KOPT-K1 (cell line): ENCODE results near the gene ELP2.

Experiments used
- H3K27ac ChIP-seq: fragments of 200-600 bp; sonication (generic); 2 replicates; pipeline ENCODE4 v1.5.1; 2016; ENCODE audit warnings: antibody characterized with exemption, mild to moderate bottlenecking, low read depth, low read length; ENCODE audit not compliant: poor library complexity, severe bottlenecking
- H3K36me3 ChIP-seq: fragments of 200-600 bp; sonication (generic); 2 replicates; pipeline ENCODE4 v1.5.1; 2017; ENCODE audit warnings: antibody characterized with exemption, mild to moderate bottlenecking, low read length, moderate library complexity; ENCODE audit not compliant: insufficient read depth
- H3K9me3 ChIP-seq: fragments of 200-600 bp; sonication (generic); 2 replicates; pipeline ENCODE4 v1.5.1; 2017; ENCODE audit warnings: antibody characterized with exemption, low read length, mild to moderate bottlenecking; ENCODE audit not compliant: insufficient read depth, poor library complexity, severe bottlenecking

Gene ELP2

GRCh38 chr18:36185901-36186460, 56.3 kb downstream of the ELP2 start:
- no peaks in the 10 kb centered on the region for H3K36me3 ChIP-seq
- H3K9me3 ChIP-seq: no peaks in the 10 kb centered on the region
- no peak overlapping the region for H3K27ac ChIP-seq

DNA sequence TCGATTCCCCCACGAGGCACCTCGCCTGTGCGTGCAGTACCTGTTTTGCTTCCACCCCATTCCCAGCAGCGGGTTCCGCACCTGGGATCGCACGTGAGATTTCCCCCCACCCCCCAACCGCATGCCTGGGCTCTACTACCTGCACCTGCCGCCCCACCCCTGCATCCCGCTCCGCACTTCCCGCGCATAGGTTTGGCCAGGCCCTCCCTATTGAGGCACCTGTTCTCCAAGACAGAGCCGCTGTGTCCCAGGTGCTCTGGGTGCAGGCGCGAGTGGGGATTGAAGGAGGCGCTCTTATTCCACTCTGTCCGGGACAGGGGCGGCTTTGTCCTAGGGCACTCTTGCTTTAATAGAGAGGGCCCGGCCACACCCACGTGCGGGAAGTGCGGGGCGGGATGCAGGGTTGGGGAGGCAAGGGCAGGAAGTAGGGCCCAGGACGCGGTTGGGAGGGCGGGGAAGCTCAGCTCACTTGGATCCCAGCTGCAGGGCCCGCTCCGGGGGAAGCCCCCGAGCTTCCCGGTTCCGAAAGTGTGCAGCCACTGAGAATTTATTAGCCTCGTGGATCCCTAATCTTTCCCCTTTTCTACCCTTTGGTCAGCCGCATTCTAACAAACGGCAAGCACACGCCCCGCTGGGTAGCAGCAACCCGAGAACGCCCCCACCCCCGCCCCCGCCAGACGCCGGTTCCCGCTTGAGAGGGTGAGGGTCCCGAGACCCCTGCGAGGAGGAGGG, 56.9 kb downstream of the ELP2 start:
- Histone ChIP-seq H3K27ac (no peak overlapping the region), H3K9me3 (no peaks in the 10 kb centered on the region), H3K36me3 (no peaks in the 10 kb centered on the region)

DNA sequence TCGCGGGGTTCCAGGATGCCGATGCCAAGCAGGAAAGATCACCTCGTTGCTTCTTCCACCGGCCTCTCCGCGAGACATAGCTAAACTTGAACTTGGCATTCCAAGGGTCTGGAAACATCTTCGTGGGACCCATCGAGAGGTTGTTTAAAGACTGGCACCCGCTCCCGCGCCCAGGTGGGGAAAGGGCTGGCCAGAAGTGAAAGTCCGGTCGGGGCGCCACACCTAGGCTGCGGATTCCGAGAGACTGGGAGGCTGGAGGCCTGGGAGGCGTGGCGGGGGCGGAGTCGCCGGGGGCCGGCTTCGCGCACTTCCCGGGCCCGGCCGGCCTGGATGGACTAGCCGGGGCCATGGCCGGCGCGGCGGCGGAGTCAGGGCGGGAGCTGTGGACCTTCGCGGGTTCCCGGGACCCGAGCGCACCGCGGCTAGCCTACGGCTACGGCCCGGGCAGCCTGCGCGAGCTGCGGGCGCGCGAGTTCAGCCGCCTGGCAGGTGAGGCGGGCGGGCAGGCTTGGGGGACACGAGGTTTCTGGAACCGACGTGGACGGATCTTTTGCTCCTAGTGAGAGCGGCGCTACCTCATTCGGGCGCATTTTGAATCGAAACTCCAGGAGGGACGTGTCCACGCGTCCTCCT, 57.6 kb downstream of the ELP2 start, which contains the start of gene MOCOS:
Gene MOCOS (plus strand): TSS at position 305 of the 633 bp plus-strand sequence. CDS start 43 bp downstream, at position 348.
- no peaks in the 10 kb centered on the region for H3K9me3 ChIP-seq
- H3K36me3 ChIP-seq: no peaks in the 10 kb centered on the region
- H3K27ac ChIP-seq: no peak within 1 kb of the TSS

- H3K9me3 ChIP-seq: no peaks in the 10 kb centered on the region
- H3K27ac ChIP-seq: no peak overlapping the region
- H3K36me3 ChIP-seq: no peaks in the 10 kb centered on the region
Measured at GRCh38 chr18:36187826-36188721, 58.4 kb downstream of the ELP2 start.

GRCh38 chr18:36188916-36189315, 59.2 kb downstream of the ELP2 start:
- H3K27ac ChIP-seq: no peak overlapping the region
- H3K9me3 ChIP-seq: no peaks in the 10 kb centered on the region
- no peaks in the 10 kb centered on the region for H3K36me3 ChIP-seq

- no peak overlapping the region for H3K27ac ChIP-seq
- H3K36me3 ChIP-seq: no peaks in the 10 kb centered on the region
- no peaks in the 10 kb centered on the region for H3K9me3 ChIP-seq
Measured at GRCh38 chr18:36189486-36189885, 59.8 kb downstream of the ELP2 start.

DNA sequence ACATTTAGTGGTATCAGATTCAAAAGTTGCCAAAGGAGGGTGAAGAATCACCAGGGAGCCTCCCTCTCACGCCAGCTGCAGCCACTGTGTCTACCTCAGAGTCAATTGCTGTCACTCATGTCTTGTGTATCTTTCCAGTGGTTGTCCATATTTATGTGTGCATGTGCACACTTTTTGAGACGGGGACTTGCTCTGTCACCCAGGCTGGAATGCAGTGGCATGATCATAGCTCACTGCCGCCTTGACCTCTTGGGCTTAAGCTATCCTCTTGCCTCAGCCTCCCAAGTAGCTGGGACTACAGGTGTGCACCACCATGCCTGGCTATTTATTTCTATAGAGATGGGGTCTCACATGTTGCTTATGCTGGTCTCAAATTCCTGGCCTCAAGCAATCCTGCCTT, 61.6 kb downstream of the ELP2 start:
- Histone ChIP-seq H3K9me3 (no peaks in the 10 kb centered on the region), H3K27ac (no peak overlapping the region), H3K36me3 (no peaks in the 10 kb centered on the region)

DNA sequence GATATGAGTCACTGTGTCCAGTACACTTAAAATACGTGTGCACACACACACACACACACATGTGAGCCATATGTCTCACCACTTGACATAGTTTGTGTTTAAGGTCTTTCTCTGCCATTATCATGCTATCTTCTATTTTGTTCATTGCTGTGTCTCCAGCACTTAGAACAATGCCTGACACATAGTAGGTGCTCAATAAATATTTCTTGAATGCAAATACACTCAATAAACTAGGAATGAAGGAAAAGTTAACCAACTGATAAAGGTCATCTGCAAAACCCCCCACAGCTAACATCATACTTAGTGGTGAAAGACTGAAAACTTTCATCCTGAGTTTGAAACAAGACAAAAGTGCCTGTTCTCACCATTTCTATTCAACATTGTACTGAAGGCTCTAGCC, 62.0 kb downstream of the ELP2 start:
- H3K9me3 ChIP-seq: no peaks in the 10 kb centered on the region
- H3K27ac ChIP-seq: no peak overlapping the region
- no peaks in the 10 kb centered on the region for H3K36me3 ChIP-seq

GRCh38 chr18:36194600-36195315, 65.1 kb downstream of the ELP2 start:
- H3K27ac ChIP-seq: no peak overlapping the region
- H3K9me3 ChIP-seq: no peaks in the 10 kb centered on the region
- no peaks in the 10 kb centered on the region for H3K36me3 ChIP-seq

- H3K36me3 ChIP-seq: no peaks in the 10 kb centered on the region
- H3K9me3 ChIP-seq: no peaks in the 10 kb centered on the region
- H3K27ac ChIP-seq: no peak overlapping the region
Measured at GRCh38 chr18:36195427-36196122, 65.9 kb downstream of the ELP2 start.

DNA sequence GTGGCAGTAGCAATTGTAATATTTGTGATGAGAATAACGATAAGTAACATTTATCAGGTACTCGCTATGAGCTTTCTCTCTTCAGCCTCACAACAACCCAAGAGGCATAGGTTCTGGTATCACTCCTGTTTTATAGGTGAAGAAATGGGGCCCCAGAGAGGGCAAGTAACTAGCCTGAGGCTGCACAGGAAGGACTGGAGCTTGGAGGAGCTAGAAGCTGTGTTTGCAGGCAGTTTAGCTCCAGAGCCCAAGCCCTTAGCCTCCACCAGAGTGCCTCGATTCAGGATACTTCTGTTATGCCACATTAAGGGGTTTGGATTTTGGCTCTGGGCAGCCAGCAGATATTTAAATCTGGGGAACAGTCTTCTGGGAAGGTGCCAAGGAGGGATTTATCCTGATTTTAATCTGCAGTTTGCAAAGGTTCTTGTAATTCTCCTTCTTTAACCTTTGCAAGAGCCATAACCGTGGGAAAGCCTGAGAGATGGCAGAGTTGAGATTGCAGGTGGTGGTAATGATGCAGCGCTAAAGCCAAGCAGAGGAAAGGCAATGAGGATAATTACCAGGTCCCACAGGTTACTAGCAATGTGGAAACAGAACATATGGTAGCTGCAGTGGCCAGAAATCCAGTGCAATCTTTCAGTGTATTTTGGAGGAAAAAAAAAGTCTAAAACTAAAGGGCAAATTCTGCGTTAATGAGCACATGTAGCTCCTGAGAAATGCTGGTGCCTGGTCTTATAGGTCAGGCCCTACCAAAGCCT, 66.7 kb downstream of the ELP2 start:
- Histone ChIP-seq H3K36me3 (no peaks in the 10 kb centered on the region), H3K9me3 (no peaks in the 10 kb centered on the region), H3K27ac (no peak overlapping the region)

DNA sequence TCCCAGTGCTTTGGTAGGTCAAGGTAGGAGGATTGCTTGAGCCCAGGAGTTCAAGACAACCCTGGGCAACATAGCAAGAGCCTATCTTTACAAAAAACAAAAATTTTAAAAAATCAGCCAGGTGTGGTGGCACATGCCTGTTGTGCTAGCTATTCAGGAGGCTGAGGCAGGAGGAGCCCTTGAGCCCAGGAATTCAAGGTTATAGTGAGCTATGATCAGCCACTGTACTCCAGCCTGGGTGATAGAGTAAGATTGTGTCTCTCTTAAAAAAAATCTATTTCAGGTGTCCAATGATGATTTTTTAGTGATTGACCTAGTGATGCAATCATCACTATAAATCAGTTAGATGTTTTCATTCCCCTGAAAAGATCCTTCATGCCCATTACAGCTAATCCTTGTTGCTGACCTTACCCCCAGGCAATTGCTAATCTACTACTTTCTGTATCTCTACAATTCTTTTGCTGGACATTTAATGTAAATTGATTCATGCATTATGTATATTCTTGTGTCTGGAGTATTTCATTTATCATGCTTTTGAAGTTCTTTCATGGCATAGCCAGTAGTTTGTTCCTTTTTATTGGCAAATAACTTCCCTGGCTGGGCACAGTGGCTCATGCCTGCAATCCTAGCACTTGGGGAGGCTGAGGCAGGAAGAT, 67.9 kb downstream of the ELP2 start:
- H3K27ac ChIP-seq: no peak overlapping the region
- H3K9me3 ChIP-seq: no peaks in the 10 kb centered on the region
- no peaks in the 10 kb centered on the region for H3K36me3 ChIP-seq

DNA sequence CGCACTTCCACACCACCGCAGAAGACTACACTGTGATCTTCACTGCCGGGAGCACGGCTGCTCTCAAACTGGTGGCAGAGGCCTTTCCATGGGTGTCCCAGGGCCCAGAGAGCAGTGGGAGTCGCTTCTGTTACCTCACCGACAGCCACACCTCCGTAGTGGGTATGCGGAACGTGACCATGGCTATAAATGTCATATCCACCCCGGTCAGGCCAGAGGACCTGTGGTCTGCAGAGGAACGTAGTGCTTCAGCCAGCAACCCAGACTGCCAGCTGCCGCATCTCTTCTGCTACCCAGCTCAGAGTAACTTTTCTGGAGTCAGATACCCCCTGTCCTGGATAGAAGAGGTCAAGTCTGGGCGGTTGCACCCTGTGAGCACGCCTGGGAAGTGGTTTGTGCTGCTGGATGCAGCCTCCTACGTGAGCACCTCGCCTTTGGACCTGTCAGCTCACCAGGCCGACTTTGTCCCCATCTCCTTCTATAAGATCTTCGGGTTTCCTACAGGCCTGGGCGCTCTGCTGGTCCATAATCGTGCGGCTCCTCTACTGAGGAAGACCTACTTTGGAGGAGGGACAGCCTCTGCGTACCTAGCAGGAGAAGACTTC, 70.1 kb downstream of the ELP2 start:
- Histone ChIP-seq H3K9me3 (no peaks in the 10 kb centered on the region), H3K27ac (no peak overlapping the region), H3K36me3 (no peaks in the 10 kb centered on the region)
